ENCODE results near the gene ACACB.

ACACB gene

DNA sequence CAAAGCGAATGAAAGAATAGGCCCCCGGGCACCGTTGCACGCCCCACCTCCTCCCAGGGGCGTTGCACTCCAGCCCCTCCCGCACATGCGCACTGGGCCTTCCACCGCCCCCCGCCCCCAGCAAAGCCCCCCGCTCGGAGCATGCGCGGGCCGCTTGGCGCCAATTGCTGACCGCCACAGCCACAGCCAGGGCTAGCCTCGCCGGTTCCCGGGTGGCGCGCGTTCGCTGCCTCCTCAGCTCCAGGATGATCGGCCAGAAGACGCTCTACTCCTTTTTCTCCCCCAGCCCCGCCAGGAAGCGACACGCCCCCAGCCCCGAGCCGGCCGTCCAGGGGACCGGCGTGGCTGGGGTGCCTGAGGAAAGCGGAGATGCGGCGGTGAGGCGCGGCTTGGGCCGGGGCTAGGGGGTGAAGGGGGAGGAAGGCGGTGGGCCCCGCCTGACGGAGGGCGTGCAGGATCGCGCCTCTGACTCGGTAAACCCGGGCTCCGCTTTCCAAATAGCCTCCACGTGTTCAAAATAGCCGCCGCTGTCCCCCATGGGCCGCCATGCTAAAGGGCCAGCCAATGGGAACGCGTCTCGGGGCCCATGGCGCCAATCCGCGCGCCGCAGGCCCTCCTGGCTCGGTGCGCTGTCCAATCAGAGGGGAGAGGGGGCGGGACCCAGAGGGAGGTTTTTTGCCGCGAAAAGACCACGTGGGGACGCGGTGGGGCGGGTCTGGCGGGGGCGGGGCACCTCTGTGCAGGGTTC lies 18.8 kb upstream of the ACACB start, which contains the start of gene UNG:
TSS of gene UNG (plus strand) at position 163 of the 748 bp plus-strand sequence. CDS start at position 246, 83 bp downstream.
- TF ChIP-seq, protein P1, sequence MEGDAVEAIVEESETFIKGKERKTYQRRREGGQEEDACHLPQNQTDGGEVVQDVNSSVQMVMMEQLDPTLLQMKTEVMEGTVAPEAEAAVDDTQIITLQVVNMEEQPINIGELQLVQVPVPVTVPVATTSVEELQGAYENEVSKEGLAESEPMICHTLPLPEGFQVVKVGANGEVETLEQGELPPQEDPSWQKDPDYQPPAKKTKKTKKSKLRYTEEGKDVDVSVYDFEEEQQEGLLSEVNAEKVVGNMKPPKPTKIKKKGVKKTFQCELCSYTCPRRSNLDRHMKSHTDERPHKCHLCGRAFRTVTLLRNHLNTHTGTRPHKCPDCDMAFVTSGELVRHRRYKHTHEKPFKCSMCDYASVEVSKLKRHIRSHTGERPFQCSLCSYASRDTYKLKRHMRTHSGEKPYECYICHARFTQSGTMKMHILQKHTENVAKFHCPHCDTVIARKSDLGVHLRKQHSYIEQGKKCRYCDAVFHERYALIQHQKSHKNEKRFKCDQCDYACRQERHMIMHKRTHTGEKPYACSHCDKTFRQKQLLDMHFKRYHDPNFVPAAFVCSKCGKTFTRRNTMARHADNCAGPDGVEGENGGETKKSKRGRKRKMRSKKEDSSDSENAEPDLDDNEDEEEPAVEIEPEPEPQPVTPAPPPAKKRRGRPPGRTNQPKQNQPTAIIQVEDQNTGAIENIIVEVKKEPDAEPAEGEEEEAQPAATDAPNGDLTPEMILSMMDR (IDR thresholded peaks at IDR 0.05; ENCODE audit: insufficient read depth, low read depth, low read length, missing control alignments): no peak
- H3K4me3 ChIP-seq (ENCODE audit: low read depth, low read length): peak within 1 kb of the TSS; percentile 91
- peak; percentile 97 for DNase-seq (ENCODE audit: low read depth)

DNA sequence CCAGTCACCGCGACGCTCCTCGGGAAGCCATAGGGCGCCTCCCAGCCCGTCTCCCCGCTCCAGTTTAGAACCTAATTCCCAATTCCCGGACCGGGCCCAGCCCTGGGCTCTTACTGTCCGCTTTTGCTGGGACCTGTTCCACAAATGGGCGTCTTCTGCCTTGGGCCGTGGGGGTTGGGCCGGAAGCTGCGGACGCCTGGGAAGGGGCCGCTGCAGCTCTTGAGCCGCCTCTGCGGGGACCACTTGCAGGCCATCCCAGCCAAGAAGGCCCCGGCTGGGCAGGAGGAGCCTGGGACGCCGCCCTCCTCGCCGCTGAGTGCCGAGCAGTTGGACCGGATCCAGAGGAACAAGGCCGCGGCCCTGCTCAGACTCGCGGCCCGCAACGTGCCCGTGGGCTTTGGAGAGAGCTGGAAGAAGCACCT lies 18.2 kb upstream of the ACACB start:
- H3K4me3 ChIP-seq (ENCODE audit: low read depth, low read length): peak overlapping the region; percentile 91
- no peak for DNase-seq (ENCODE audit: low read depth)

GRCh38 chr12:109098651-109099050 lies 17.7 kb upstream of the ACACB start:
- H3K4me3 ChIP-seq (ENCODE audit: low read depth, low read length): peak overlapping the region; percentile 91
- TF ChIP-seq, protein P1 (IDR thresholded peaks at IDR 0.05; ENCODE audit: insufficient read depth, low read depth, low read length, missing control alignments): no peak
- DNase-seq (ENCODE audit: low read depth): no peak

More for the DNA sequence above, 18.2 kb upstream of the ACACB start:
- TF ChIP-seq, protein P1 (IDR thresholded peaks at IDR 0.05; ENCODE audit: insufficient read depth, low read depth, low read length, missing control alignments): no peak

DNA sequence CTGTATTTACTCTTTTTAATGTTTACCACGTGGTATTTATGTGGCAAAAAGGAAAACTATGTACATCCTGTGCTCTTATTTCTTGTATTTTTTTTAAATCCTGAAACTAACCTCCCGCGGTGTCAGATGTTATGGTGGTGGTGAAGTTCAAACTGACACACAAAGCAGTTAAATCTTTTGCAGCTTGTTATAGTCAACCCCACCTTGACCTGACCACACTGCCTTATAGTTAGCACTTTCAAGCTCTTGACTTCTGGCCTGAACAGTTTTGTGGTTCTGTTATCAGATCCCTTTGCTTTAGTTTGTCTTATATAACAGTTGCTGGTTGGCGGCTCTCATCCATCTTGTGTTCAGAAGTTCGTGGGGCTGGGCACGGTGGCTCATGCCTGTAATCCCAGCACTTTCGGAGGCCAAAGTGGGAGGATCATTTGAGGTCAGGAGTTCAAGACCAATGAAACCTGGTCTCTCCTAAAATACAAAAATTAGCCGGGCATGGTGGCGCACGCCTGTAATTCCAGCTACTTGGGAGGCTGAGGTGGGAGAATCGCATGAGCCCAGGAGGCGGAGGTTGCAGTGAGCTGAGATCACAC lies 16.9 kb upstream of the ACACB start:
- no peak overlapping the region for H3K4me3 ChIP-seq (ENCODE audit: low read depth, low read length)
- TF ChIP-seq, protein P1 (IDR thresholded peaks at IDR 0.05; ENCODE audit: insufficient read depth, low read depth, low read length, missing control alignments): no peak
- DNase-seq (ENCODE audit: low read depth): no peak

- TF ChIP-seq, protein P1 (IDR thresholded peaks at IDR 0.05; ENCODE audit: insufficient read depth, low read depth, low read length, missing control alignments): no peak
- no peak for DNase-seq (ENCODE audit: low read depth)
- H3K4me3 ChIP-seq (ENCODE audit: low read depth, low read length): no peak overlapping the region
Observed at GRCh38 chr12:109100741-109101140, 15.6 kb upstream of the ACACB start.

DNA sequence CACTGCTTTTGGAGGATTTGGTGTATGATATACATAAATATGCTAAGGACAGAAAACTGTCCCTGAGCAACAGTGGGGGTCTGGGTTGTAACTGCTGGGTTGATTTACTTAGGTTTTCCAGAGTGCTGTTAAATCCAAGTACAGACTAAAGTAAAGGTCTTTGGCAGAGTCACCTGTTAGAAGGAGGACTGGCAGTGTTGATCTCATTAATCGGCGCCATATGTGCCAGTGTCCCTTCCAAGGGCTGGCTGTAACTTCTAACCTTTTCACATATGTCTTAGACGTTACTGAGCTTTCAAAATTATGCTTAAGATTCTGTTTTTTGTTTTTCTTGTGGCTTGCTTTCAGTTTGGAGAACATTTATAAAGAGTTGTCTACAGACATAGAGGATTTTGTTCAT lies 13.9 kb upstream of the ACACB start:
- TF ChIP-seq, protein P1 (IDR thresholded peaks at IDR 0.05; ENCODE audit: insufficient read depth, low read depth, low read length, missing control alignments): no peak
- H3K4me3 ChIP-seq (ENCODE audit: low read depth, low read length): no peak overlapping the region
- DNase-seq (ENCODE audit: low read depth): no peak
